Measurements from ENCODE around the gene PASD1.
A peak's percentile ranks its signal among the peaks of the same experiment; 100 is the strongest.

PASD1 gene

DNA sequence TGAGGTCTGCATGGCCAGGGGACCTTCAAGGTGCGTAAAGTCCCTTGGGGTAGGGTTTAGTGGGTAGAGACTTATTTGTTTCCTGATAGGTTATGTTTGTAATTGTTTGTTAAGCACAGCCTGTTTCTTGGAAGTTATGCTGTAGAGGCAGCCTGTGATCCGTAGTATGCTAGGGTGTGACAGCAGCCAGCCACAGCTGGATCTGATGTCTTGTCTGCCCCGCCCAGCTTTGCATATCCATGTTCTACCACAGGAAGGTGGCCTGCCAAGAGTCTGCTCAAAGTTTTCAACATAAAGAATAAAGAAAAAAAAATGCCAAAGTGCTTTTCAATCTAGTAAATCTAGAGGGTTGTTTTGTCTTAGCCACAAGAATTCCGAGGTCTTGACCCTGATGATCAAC is 112.7 kb downstream of the PASD1 start:
- in situ Hi-C loops (cut with MboI; ENCODE audit: low sequenced_read_pairs, unreplicated experiment) = no loop called here
- TF ChIP-seq, protein P1, sequence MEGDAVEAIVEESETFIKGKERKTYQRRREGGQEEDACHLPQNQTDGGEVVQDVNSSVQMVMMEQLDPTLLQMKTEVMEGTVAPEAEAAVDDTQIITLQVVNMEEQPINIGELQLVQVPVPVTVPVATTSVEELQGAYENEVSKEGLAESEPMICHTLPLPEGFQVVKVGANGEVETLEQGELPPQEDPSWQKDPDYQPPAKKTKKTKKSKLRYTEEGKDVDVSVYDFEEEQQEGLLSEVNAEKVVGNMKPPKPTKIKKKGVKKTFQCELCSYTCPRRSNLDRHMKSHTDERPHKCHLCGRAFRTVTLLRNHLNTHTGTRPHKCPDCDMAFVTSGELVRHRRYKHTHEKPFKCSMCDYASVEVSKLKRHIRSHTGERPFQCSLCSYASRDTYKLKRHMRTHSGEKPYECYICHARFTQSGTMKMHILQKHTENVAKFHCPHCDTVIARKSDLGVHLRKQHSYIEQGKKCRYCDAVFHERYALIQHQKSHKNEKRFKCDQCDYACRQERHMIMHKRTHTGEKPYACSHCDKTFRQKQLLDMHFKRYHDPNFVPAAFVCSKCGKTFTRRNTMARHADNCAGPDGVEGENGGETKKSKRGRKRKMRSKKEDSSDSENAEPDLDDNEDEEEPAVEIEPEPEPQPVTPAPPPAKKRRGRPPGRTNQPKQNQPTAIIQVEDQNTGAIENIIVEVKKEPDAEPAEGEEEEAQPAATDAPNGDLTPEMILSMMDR (IDR thresholded peaks at IDR 0.05; ENCODE audit: borderline replicate concordance, control extremely low read depth, extremely low read depth, insufficient read depth, missing control alignments) = no peak
- DNase-seq (ENCODE audit: low spot score) = no peak

DNA sequence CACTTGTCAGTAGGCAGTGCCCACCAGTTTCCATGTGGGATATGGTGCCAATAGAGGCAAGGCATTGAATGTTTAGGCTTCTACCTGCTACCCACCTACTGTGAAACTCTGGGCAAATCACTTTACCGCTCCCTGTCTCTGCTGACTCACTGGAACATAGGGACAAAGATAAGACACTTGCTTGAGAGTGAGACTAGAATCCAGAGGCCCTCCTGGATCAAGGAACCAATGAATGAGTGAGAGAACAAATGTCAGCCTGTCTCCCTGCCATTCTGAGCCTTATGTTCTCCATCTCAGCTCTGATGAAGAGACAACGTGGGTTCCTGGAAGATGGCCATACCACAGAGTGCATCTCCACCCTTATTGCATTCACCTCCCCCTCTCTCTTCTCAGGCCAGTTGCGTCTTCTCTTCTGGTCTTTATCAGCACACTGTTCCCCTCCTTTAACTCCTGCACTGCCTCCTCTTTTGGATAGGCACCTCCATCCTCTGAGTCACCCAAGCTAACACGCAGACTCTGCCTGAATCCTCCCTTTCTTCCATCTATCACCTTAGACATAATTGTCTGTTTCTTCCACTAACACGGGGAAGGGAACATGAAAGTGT is 116.4 kb downstream of the PASD1 start:
- DNase-seq (ENCODE audit: low spot score) = no peak
- in situ Hi-C loops (cut with MboI; ENCODE audit: low sequenced_read_pairs, unreplicated experiment) = loop anchor here (5.0 kb wide), 1 partner anchor 528 kb away; no protein-coding TSS in a partner anchor

GRCh38 chrX:151680805-151681204 is 117.3 kb downstream of the PASD1 start:
- in situ Hi-C loops (cut with MboI; ENCODE audit: low sequenced_read_pairs, unreplicated experiment) = loop anchor here (5.0 kb wide), 1 partner anchor 529 kb away; no protein-coding TSS in a partner anchor
- peak; percentile 49 for DNase-seq (ENCODE audit: low spot score)
- TF ChIP-seq, protein P1 (IDR thresholded peaks at IDR 0.05; ENCODE audit: borderline replicate concordance, control extremely low read depth, extremely low read depth, insufficient read depth, missing control alignments) = peak; percentile 73

More for the DNA sequence above, 116.4 kb downstream of the PASD1 start:
- TF ChIP-seq, protein P1 (IDR thresholded peaks at IDR 0.05; ENCODE audit: borderline replicate concordance, control extremely low read depth, extremely low read depth, insufficient read depth, missing control alignments) = no peak

DNA sequence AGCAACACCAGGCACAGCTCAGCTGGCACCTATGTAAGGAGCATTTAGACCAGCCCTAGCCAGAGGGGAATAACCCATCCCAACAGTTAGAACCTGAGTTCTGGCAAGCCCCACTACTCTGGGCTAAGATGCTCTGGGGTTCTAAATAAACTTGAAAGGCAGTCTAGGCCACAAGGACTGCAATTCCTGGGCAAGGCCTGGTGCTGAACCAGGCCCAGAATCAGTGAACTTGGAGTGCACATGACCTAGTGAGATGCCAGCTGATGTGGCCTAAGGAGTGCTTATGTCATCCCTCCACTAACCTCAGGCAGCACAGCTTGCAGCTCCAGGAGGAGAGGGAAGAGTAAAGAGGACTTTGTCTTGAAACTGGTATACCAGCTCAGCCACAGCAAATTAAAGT is 124.2 kb downstream of the PASD1 start:
- TF ChIP-seq, protein P1 (IDR thresholded peaks at IDR 0.05; ENCODE audit: borderline replicate concordance, control extremely low read depth, extremely low read depth, insufficient read depth, missing control alignments) = no peak
- DNase-seq (ENCODE audit: low spot score) = no peak
- in situ Hi-C loops (cut with MboI; ENCODE audit: low sequenced_read_pairs, unreplicated experiment) = no loop called here

DNA sequence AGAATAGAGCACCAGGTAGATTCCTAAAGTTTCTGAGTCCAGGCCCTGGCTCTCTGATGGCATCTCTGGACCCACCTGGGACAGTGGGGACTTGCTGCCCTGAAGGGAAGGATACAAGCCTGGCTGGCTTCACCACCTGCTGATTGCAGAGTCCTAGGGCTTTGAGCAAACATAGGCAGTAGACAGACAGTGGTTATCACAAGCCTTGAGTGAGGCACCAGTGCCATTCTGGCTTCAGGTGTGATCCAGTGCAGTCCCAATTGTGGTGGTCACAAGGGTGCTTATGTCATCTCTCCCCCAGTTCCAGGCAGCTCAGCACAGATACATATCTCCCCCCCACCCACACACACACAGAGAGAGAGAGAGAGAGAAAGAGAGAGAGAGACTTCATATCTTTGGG is 125.2 kb downstream of the PASD1 start:
- TF ChIP-seq, protein P1 (IDR thresholded peaks at IDR 0.05; ENCODE audit: borderline replicate concordance, control extremely low read depth, extremely low read depth, insufficient read depth, missing control alignments) = no peak
- DNase-seq (ENCODE audit: low spot score) = no peak
- in situ Hi-C loops (cut with MboI; ENCODE audit: low sequenced_read_pairs, unreplicated experiment) = no loop called here

GRCh38 chrX:151692825-151693224 is 129.3 kb downstream of the PASD1 start:
- in situ Hi-C loops (cut with MboI; ENCODE audit: low sequenced_read_pairs, unreplicated experiment) = no loop called here
- DNase-seq (ENCODE audit: low spot score) = no peak
- TF ChIP-seq, protein P1 (IDR thresholded peaks at IDR 0.05; ENCODE audit: borderline replicate concordance, control extremely low read depth, extremely low read depth, insufficient read depth, missing control alignments) = no peak

Data from GM13976 (cell line).